Loucy (cell line): ENCODE data around the gene ARHGDIG.

Experiments used
- CTCF ChIP-seq: fragments of 200-600 bp; sonication (generic); conservative IDR thresholded peaks from 2 replicates; pipeline ENCODE4 v1.5.1; 2014; ENCODE audit warnings: mild to moderate bottlenecking, antibody characterized with exemption, low read length
- EZH2phosphoT487 ChIP-seq: fragments of 200-600 bp; IDR thresholded peaks from 2 replicates; pipeline ENCODE4 v1.6.1; 2018; ENCODE audit warnings: antibody characterized with exemption, mild to moderate bottlenecking, moderate library complexity, borderline replicate concordance

- TF ChIP-seq CTCF (no peak), EZH2phosphoT487 (no peak)
These were observed 9.8 kb upstream of the ARHGDIG start for GRCh38 chr16:270381-271255.
